Stimulated activated CD8-positive, alpha-beta memory T cell treated with anti-CD3 and anti-CD28 coated beads, Interleukin-4, amount 100 ng/mL, for 4 hours (primary cell): ENCODE measurements around the gene SLC25A24.
"Not testable (repeated sequence)": the region's sequence is repeated elsewhere in the genome, so short reads cannot be mapped to it uniquely, and the experiment has no call there.

Experiments used
- DNase-seq, 2 donors: peaks; one replicate each; pipeline ENCODE4 v3.0.0-alpha.2; 2020; ENCODE audit warnings: low read depth in 2 of 2, low spot score in 1 of 2

SLC25A24 gene

DNA sequence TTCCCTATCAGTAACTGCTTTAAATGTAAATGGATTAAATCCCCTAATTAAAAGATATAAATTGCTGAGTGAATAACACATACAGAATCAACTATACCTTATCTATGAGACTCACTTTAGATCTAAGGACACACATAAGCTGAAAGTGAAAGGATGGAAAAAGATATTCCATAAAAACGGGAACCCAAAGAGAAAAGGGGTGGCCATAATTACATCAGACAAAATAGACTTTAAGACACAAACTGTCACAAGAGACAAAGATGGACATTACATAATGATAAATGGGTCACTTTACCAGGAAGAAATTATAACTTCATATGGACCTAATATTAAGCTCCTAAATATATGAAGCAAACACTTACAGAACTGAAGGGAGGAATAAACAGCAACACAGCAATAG, 59.2 kb downstream of the SLC25A24 start:
- no peak for DNase-seq

DNA sequence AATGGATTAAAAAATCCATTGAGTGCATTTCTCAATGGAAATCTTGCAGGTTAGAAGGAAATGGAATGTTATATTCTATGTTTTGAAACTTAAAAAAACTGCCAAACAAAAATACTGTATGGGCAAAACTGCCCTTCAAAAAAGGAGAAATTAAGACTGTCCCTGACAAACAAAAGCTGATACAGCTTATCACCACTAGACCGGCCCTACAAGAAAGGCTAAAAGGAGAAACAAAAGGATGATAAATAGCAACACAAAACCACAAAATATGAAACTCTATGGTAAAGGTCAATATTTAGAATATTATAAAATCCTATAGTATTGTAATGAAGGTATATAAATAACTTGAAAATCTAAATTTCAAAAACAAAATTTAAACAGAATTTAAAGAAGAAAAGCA, 60.0 kb downstream of the SLC25A24 start:
- no peak for DNase-seq

DNA sequence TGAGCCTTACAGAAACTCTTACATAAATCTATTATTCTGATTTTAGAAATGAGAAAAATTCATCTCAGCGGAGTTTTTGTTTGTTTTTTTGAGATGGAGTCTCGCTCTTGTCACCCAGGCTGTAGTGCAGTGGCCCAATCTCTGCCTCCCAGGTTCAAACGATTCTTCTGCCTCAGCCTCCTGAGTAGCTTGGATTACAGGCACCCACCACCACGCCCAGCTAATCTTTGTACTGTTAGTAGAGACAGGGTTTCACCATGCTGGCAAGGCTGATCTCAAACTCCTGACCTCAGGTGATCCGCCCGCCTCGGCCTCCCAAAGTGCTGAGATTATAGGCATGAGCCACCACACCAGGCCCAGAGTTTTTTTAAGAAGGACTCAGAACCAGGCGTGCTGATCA, 60.6 kb downstream of the SLC25A24 start:
- not testable (repeated sequence) for DNase-seq

DNA sequence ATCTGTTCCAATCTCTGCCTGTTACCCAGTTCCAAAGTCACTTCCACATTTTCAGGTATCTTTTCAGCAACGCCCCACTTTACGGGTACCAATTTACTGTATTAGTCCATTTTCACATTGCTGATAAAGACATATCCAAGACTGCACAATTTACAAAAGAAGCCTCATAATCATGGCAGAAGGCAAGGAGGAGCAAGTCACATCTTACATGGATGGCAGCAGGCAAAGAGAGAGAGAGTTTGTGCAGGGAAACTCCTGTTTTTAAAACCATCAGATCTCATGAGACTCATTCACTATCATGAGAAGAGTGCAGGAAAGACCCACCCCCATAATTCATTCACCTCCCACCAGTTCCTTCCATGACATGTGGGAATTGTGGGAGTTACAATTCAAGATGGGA, 67.0 kb downstream of the SLC25A24 start:
- not testable (repeated sequence) for DNase-seq

DNA sequence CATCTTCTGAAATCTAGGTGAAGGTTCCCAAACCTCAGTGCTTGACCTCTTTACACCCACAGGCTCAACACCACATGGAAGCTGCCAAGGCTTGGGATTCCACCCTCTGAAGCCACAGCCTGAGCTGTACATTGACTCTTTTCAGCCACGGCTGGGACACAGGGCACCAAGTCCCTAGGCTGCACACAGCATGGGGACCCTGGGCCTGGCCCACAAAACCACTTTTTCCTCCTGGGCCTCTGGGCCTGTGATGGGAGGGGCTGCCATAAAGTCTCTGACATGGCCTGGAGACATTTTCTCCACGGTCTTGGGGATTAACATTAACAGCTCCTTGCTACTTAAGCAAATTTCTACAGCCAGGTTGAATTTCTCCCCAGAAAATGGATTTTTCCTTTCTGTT, 67.8 kb downstream of the SLC25A24 start:
- not testable (repeated sequence) for DNase-seq

DNA sequence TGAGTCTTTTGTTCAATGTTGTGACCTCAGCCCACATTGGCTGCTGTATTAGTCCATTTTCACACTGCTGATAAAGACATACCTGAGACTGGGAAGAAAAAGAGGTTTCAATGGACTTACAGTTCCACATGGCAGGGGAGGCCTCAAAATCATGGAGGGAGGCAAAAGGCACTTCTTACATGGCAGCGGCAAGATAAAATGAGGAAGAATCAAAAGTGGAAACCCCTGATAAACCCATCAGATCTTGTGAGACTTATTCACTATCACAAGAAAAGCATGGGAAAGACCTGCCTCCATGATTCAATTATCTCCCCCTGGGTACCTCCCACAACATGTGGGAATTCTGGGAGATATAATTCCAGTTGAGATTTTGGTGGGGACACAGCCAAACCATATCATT, 68.9 kb downstream of the SLC25A24 start:
- not testable (repeated sequence) for DNase-seq

DNA sequence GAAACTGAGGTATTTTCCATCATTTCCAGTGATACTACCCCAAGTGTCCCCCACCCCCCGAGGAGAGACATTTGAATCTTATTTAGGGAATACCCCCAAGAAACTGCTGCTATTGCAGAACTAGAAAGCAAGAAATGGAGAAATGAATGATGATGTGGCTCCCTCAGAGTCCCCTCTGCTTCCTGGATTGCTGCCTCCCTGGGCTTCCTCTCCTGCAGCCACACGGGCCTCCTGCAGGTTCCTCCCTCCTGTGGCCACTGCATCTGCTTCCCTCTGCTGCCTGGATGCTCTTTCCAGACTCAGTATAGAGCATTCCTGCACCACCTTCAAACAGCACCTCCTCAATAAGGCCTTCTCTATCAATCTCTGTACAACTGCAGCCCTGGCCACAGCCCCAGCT, 69.3 kb downstream of the SLC25A24 start:
- DNase-seq, result no peak

DNA sequence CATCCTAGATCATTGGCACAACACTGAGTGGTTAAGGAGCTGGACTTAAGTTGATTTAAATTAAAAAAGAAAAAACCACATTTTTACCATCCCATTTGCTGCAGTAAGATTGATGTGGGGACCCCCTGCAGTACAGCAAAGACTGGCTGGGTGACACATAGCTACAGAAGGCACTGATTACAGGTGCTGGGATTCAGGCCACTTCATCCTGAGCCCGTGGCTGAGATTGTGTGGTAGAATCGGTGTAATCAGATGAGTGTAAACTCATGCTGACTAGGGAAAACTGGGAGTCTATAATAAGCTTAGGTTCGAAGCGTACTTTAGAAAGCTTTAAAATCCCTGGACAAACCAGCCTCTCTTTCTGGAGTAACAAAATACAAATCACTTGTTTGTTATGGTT, 70.1 kb downstream of the SLC25A24 start:
- no peak for DNase-seq

DNA sequence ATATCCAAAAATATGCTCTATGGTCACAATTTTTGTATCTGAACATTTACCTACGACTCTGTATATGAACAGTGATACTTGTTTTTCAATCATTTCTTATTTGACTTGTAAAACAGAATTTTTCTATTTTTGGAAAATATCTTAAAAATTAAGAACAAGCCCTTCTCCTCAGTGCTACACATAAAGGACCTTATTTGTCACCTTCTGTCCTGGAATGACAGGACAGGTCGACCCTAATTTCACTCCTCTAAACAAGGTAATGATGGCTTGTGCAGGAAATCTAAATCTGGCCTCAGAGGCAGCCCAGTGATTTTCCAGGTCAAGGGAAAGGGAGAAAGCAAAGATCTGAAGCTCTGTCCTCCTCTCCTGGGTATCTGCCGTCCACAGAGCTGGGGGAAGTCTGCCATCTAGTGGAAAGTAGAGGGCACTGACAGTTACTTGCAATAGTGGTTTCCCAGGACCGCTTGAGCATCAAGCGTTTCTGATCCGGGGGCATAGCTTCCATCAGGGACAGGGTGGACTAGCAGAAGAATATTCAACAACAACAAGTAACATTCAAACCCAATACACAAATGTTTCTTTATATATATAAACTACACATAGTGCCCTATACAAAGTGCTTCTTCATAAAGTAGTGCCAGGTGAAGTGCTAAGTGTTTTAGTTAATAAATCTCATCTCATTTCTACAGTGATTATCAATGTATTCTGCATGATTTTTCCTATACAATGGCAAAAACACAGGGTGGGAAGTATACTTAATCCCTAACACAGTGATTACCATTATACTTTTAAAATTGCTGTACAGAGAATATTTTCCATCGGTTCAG, 74.6 kb downstream of the SLC25A24 start:
- peak; percentile 24 to 38 for DNase-seq

DNA sequence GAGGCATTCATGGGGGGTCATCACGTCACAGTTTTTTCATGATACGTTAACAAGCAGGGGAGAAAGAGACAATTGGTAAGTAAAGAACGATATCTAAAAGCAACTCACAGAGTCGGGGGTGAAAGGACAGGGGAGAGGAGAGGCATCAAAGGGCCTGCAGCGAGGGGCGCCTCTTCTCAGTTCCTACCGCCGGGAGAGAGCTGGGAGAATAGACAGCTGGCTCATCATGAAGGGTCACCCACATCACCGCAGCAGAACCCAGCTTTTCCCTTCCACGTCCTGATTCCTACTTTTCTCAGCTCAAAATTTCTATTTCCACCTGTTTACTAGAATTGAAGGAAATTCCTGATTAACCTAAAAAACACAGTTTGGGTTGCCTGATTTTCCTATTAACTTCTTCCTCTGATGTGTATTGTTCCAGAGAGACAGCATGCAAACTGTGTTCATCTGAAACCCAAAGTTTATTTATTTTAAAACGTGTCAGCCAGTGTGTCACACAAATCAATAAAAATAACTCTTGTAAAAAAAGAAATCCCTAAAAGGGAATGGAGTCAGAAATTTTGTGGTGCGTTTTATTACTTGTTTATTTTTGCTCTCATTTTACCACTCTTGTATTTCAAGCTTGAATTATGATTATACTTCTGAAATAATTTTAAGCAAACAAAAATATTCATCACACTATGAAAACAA, 75.4 kb downstream of the SLC25A24 start:
- DNase-seq, result no peak

DNA sequence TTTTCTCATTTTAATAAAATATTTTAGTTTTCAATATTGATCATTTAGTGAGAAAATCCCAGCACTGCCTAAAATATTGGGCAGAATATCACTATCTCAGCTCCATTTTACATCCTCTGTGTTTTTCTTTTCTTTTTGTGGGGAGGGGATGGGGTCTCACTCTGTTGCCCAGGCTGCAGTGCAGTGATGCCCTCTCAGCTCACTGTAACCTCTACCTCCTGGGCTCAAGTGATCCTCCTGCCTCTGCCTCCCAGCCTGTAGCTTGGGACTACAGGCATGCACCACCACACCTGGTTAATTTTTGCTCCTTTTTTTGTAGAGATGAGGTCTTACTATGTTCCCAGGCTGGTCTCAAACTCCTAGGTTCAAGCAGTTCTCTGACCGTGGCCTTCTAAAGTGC, 76.1 kb downstream of the SLC25A24 start:
- no peak for DNase-seq

DNA sequence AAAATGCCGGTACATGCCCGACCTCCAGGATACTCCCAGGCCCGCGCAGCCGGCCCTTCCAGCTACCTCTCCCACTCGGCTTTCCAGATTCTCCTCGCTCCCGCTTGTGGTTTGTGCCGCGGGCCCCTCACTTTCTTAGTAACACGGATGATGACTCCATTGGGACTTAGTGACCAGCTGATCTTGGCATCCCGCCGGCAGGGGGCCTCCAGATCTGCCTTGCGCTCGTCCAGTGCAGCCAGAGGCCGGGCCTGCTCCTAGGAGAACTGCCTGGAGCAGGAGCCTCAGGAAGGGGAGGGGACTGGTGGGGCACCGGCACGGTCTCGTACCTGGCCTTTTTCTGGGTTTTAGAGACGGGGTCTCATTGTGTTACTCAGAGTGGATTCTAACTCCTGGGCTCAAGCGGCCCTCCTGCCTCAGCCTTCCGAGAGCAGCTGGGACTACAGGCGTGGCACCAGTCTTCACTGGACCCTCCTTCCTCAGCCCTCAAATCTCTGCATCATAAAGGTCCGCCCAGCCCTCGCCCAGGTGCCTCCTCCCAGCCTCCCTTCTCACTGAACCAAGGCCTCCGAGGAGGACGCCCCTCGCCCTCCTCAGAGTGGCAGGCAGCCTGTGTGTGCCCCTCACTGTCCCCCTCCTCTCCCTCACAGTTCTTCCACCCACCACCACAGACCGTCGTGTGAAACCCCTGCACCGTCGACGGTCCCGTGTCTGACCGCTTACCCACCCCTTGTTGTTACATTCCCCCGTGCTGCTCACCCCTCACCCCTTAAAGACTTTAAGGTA, 78.6 kb downstream of the SLC25A24 start:
- DNase-seq, result no peak

DNA sequence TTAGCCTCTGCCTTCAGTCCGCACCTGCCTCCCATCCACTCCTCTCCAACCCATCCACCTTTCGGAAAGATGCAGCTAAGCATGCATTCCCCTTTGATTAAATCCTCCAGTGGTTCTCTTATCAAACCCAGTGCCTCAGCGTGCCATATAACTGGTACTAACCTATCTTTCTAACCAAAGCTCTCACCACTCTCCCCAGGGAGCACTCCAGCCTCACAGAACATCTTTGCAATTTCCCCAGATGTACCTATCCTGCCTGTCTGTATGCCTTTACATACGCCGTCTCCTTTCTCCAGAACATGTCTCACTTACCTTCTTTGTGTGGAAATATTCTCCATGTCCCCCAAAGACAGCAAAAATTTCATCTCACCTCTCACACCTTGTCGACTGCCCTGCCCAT, 80.0 kb downstream of the SLC25A24 start:
- no peak for DNase-seq

DNA sequence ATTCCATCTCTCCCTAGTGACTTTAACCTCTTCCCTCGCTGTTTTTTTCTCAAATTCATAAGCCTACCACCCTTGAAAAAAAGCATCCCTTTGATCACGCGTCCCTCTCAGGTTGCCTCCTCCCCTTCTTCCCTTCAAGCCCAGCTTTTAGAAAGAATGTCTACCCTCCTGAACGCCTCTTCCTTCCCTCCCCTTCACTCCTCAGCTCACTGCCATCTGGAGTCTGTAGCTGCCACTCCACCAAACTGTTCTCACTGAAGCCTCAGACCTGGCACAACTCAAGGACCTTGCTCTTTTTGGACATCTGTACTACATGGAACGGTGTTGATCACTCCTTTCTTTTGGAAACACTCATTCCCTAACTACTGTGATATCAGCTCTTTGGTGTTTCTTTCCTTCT, 80.6 kb downstream of the SLC25A24 start:
- no peak for DNase-seq

DNA sequence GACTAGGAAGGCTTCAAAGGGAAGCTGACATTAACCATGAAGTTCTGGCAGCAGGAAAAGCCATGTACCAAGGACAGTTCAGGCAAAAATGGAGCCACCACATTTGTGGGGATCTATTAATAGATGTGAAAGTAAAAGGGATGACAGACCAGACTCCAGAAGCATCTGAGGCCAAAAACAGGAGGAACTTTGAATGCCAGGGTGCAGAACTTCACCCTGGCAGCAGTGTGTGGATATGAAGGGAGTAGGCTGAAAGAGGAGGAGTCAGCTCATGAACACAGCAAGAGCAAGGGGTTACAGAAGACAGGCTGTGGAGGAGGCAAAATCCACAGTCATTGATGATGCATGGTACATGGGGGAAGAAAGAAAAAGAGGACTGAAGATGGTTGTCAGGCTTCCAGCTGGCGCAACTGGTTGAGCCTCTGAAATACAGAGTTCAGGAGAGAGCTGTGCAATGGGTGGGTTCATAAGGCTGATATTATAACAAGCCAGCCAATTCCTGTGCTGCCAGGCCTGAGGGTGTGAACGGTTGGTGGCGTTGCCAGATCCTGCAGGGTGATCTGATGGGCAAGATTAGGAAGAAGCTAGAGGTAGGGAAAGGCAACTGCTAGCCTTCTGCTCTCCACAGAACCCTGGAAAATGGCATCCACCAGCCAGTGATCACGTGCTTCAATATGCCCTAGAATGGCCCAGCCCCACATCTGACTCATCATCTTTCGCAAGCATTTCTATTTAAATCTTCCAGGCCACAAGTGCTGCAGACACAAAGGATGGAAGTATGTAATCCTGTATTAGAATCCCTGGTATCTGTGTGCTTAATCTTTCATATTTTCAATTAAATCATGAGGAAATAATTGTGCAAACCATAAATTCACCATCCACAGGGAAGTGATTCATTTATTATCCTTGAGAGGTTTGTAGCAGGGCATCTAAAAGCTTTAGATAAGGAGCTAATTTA, 81.9 kb downstream of the SLC25A24 start:
- DNase-seq, result no peak

DNA sequence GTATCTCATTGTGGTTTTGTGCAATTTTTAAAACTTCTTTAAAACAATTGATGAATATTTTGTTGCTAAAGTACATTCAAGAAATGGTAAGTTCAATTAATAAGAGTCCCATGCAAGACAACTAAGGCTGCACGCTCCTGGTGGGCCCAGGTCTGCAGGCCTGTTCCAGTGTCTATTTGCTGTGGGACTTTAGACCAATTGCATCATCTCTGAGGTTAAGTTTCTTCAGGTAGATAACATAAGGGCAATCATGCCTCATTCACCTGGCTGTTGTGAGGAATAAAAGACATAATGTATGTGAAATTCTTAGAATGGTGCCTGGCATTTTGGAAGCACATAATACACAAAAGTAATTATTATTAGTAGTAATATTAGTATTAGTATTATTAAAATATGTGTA, 82.9 kb downstream of the SLC25A24 start:
- DNase-seq, result no peak

DNA sequence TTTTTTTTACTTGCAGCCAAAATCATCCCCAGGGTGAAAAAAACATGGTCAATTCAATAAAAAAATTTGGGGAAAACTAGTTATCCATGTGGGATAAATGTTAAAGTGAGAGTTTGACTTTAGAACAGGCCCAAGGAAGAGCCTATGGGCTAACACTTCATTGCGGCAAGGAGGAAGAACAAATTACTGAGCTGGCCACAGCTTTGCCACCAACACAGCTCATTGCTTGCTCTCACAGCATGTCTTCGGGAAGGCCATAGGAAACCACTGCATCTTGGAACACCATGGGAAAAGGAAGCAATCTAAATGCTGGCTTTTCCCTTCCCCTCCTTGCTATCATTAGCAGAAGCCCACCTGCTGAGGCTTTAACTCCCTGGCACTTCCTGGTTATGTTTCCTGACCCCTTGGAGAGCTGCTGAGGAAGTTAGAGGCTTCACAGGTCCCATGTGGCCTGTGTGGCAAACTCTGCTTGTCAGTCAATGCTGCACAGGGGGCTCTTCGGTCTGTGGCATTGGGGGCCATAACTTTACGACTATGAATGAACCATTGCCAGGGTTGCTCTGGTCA, 86.0 kb downstream of the SLC25A24 start:
- no peak for DNase-seq

DNA sequence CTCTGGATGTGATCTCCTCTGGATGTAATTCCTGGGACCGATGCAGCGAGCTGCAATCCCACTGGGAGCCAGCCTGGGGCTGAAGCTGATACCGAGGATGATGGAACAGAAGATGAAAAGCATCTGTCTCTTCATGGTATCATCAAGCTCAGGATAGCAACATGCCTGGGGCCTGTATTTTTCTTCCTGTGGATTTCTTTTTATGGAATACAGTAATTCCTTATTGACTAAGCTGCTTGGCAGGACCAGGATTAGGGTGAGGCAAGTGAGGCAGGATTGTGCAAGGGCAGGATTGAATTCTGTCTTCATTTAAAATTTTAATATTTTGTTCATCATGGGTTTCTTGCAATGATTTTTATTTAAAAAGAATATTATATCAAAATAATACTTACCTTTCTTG, 86.6 kb downstream of the SLC25A24 start:
- no peak for DNase-seq

DNA sequence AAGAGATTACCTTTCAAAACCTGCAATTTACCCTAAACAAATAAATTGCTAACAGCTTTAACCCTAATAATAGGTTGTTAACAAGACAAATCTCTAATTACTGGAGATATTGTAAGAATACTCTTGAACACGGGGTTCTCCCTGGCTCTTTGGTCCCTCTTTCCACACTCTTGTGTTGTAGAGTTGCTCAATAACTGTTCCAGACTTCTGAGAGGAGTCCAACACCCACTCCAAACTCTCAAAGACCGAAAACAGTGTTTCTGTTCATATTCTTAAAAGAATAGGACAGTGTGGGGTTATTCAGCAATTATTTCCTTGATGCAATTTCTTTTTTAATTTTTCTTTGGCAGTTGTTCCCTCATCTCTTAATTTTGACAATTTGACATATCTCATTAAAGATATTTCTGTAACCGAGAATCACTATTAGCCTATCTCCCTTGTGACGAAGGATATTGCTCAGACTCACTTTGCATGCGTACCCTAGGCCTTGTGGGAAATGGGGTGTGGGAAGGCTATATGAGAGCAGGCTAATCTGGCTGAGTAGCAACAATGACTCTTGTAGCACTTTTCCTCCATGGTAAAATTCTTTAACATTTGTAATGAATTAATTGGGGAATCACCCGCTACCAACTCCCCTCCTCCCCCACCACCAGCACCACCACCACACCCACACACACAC, 90.7 kb downstream of the SLC25A24 start:
- no peak for DNase-seq

DNA sequence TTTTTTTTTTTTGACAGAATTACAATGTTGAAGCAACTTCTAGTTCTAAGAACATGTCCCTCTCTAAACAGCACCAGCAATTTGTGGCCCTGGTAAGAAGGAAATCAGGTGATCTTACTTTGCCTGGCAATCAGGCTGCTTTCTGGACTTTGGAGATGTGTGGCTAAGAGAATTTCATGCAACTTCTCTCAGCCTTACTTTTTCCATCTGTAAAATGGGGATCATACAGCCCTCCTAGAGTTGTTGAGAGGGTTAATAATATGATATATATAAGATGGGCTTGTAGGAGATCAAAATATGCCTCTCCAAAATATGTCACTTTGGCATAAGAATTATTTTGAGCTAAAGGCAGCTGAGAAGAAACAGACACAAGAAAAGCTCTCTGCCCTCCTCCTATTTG, 92.0 kb downstream of the SLC25A24 start:
- no peak for DNase-seq
